Gastroesophageal sphincter (tissue), 3 donors: ENCODE measurements around the gene WWP2.
"Not testable (repeated sequence)": the region's sequence is repeated elsewhere in the genome, so short reads cannot be mapped to it uniquely, and the experiment has no call there.

Experiments used
- POLR2A ChIP-seq, 2 donors: fragments of 450-650 bp; IDR thresholded peaks; one replicate each; pipeline ENCODE4 v1.6.1; 2017; ENCODE audit warnings: antibody characterized with exemption in 2 of 2, mild to moderate bottlenecking in 2 of 2, moderate library complexity in 1 of 2
- TF ChIP-seq, protein P1 (sequence below), 4 experiments: fragments of 200-600 bp in 2 of 4; fragments of 450-650 bp in 2 of 4; sonication (generic) in 1 of 4; IDR thresholded peaks; one replicate each; pipeline ENCODE4 v1.5.1; 2017 to 2019; ENCODE audit warnings: antibody characterized with exemption in 4 of 4, mild to moderate bottlenecking in 2 of 4, moderate library complexity in 2 of 4

DNA sequence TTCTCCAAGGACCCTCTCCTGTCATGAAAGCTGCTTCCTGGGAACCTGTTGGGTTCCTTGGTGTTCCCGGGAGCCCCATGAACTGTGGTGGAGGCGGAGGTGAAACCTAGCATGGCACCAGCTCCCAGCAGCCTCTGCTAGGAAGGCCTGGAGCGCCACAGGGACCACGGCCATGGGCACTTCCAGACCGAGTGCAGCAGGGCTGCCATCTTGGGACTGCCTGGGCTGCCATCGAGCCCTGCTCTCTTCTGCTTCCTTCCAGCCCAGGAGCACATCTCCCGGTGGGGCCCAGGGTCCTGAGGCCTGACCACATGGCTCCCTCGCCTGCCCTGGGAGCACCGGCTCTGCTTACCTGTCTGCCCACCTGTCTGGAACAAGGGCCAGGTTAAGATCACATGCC, 201.2 kb downstream of the WWP2 start:
- TF ChIP-seq, protein P1, sequence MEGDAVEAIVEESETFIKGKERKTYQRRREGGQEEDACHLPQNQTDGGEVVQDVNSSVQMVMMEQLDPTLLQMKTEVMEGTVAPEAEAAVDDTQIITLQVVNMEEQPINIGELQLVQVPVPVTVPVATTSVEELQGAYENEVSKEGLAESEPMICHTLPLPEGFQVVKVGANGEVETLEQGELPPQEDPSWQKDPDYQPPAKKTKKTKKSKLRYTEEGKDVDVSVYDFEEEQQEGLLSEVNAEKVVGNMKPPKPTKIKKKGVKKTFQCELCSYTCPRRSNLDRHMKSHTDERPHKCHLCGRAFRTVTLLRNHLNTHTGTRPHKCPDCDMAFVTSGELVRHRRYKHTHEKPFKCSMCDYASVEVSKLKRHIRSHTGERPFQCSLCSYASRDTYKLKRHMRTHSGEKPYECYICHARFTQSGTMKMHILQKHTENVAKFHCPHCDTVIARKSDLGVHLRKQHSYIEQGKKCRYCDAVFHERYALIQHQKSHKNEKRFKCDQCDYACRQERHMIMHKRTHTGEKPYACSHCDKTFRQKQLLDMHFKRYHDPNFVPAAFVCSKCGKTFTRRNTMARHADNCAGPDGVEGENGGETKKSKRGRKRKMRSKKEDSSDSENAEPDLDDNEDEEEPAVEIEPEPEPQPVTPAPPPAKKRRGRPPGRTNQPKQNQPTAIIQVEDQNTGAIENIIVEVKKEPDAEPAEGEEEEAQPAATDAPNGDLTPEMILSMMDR (IDR thresholded peaks at IDR 0.05): not testable (repeated sequence)
- not testable (repeated sequence) for TF ChIP-seq POLR2A (IDR thresholded peaks at IDR 0.05)
